GM12873 (cell line): ENCODE measurements around the gene FCHSD2.

Experiments
- CTCF ChIP-seq: IDR thresholded peaks from 2 replicates; pipeline ENCODE4 v1.5.1; 2012; ENCODE audit warnings: low read depth, mild to moderate bottlenecking, moderate library complexity, low read length, control low read depth; ENCODE audit not compliant: insufficient read depth; ENCODE audit errors: missing control alignments

The FCHSD2 gene

GRCh38 chr11:72863916-72864315 lies 278.2 kb downstream of the FCHSD2 start:
- TF ChIP-seq CTCF = no peak

GRCh38 chr11:72863091-72863490 lies 279.0 kb downstream of the FCHSD2 start:
- no peak for TF ChIP-seq CTCF

GRCh38 chr11:72860592-72860991 lies 281.5 kb downstream of the FCHSD2 start:
- TF ChIP-seq CTCF = no peak

GRCh38 chr11:72860010-72860409 lies 282.1 kb downstream of the FCHSD2 start:
- TF ChIP-seq CTCF = no peak

GRCh38 chr11:72859126-72859525 lies 283.0 kb downstream of the FCHSD2 start:
- TF ChIP-seq CTCF = no peak

- TF ChIP-seq CTCF = no peak
Measured at GRCh38 chr11:72856551-72857345, 285.4 kb downstream of the FCHSD2 start.

- no peak for TF ChIP-seq CTCF
Measured at GRCh38 chr11:72856065-72856464, 286.1 kb downstream of the FCHSD2 start.
